Aorta (tissue), 5 donors: ENCODE data around the gene NOSTRIN. TPM values are rescaled to one million over a fixed set of nuclear protein-coding genes. Genes with fewer than 3 reads are reported as not detected.

Source experiments
- ATAC-seq: fragments of 200-7000 bp; cut with Tn5 transposase; one replicate; pipeline ENCODE4 v1.9.1; 2022; ENCODE audit warnings: moderate library complexity; ENCODE audit not compliant: low FRiP score
- DNase-seq, 2 donors: peaks; one replicate each; pipeline ENCODE4 v3.0.0-alpha.2; 2020
- H3K27ac ChIP-seq, 2 donors: one replicate each; pipeline ENCODE4 v1.5.1; 2013; ENCODE audit warnings: low read length in 2 of 2, mild to moderate bottlenecking in 2 of 2, moderate library complexity in 2 of 2, control low read depth in 1 of 2, inconsistent platforms in 1 of 2, low read depth in 1 of 2
- H3K27me3 ChIP-seq, 2 donors: one replicate each; pipeline ENCODE4 v1.6.1; 2013; ENCODE audit warnings: control low read depth in 1 of 2, low read length in 1 of 2, mild to moderate bottlenecking in 1 of 2, moderate library complexity in 1 of 2; ENCODE audit not compliant: insufficient read depth in 2 of 2, control insufficient read depth in 1 of 2
- H3K36me3 ChIP-seq, 2 donors: one replicate each; pipeline ENCODE4 v1.6.1; 2013; ENCODE audit warnings: control low read depth in 1 of 2, low read length in 1 of 2, mild to moderate bottlenecking in 1 of 2; ENCODE audit not compliant: insufficient read depth in 2 of 2, control insufficient read depth in 1 of 2
- H3K4me1 ChIP-seq, 2 donors: one replicate each; pipeline ENCODE4 v1.6.1; 2013; ENCODE audit warnings: low read length in 2 of 2, control low read depth in 1 of 2, mild to moderate bottlenecking in 1 of 2, moderate library complexity in 1 of 2; ENCODE audit not compliant: insufficient read depth in 2 of 2, control insufficient read depth in 1 of 2
- H3K4me3 ChIP-seq, 2 donors: one replicate each; pipeline ENCODE4 v1.5.1; 2013; ENCODE audit warnings: low read length in 2 of 2, control low read depth in 1 of 2, mild to moderate bottlenecking in 1 of 2
- H3K9me3 ChIP-seq: one replicate; pipeline ENCODE4 v1.6.1; 2013; ENCODE audit warnings: mild to moderate bottlenecking, low read length; ENCODE audit not compliant: control insufficient read depth
- WGBS, 2 donors: extraction: QIAGEN DNeasy Blood & Tissue Kit; methylation state at CpG; one replicate each; pipeline ENCODE4 v1.1.7; 2013; 5-methylcytosine and 5-hydroxymethylcytosine counted together
- intact Hi-C, 2 donors: fragments of 100-400 bp; cut with DNase I; formaldehyde crosslinking; loops; one replicate each; pipeline versions ENCODE4 v1.14.2 to v1.15.0; 2022
- polyA plus RNA-seq, 2 donors: library from polyadenylated mRNA; stranded (reverse); fragments of 200-250 nt; gene quantifications; one replicate each; pipeline ENCODE4 v1.2.3, GENCODE V29; 2013
- total RNA-seq, 2 donors: library from RNA; stranded (reverse); fragmentation: NEBNext Ultra II Directional; extraction: Animal tissue kit (Norgen Biotek cat#: 25700); gene quantifications; one replicate each; pipeline ENCODE4 v1.2.1, GENCODE V29; 2021
- donor health status: healthy with polysubstance abuse.
- donor health status: Bipolar disorder and iron deficiency.
- donor health status: DM: no; HTN: no; CAD: no.
- donor health status: DM: no; HTN: no; CAD: no.
- donor health status: DM: yes; HTN: yes; CAD: no.

The NOSTRIN gene
- total and polyA plus RNA-seq, 4 donors: 0.10 to 46.4 (median 25.6) TPM

- no peak for DNase-seq
- H3K9me3 ChIP-seq: peaks cover 2% of the 10 kb centered on the region
- no peak for ATAC-seq
- no peaks in the 10 kb centered on the region for H3K27me3 ChIP-seq
- no peak overlapping the region for H3K27ac ChIP-seq
- intact Hi-C loops: no loop called here
- 89 to 95% methylated on average over 8 of the region's 8 CpGs for WGBS, 2 donors
- no peaks in the 10 kb centered on the region for H3K4me1 ChIP-seq
- H3K36me3 ChIP-seq: no peaks in the 10 kb centered on the region
- no peak overlapping the region for H3K4me3 ChIP-seq
Observed at GRCh38 chr2:168821577-168821976, 19.1 kb downstream of the NOSTRIN start.

GRCh38 chr2:168821992-168822391 lies 19.6 kb downstream of the NOSTRIN start:
- WGBS, 2 donors: 67 to 79% methylated on average over 1 of the region's 1 CpG
- Histone ChIP-seq H3K27me3 (no peaks in the 10 kb centered on the region), H3K4me3 (no peak overlapping the region), H3K36me3 (no peaks in the 10 kb centered on the region), H3K27ac (no peak overlapping the region), H3K9me3 (peaks cover 2% of the 10 kb centered on the region), H3K4me1 (no peaks in the 10 kb centered on the region)
- no peak for DNase-seq
- intact Hi-C loops: no loop called here
- no peak for ATAC-seq

DNA sequence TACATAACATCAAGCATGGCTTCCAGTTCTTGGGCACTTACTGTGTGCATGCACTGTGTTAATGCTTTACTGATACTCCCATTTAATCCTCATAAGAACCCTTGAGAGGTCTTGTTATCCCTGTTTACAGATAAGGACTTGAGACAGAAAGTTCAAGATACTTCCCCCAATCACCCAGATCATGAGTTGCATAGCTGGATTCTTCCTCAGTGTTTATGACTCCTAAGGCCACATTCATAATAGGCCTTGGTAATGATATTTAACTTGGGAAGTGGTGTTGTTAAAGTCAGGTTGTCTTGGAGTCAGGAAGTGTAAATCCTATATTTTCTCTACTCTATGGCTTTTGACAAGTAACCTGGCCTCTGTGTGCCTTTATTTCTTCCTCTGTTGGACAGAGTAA lies 22.7 kb downstream of the NOSTRIN start:
- DNase-seq: no peak
- no peaks in the 10 kb centered on the region for H3K4me1 ChIP-seq
- H3K27me3 ChIP-seq: no peaks in the 10 kb centered on the region
- ATAC-seq: no peak
- intact Hi-C loops: no loop called here
- no peaks in the 10 kb centered on the region for H3K36me3 ChIP-seq
- peaks cover 2% of the 10 kb centered on the region for H3K9me3 ChIP-seq
- no peak overlapping the region for H3K4me3 ChIP-seq
- no peak overlapping the region for H3K27ac ChIP-seq

DNA sequence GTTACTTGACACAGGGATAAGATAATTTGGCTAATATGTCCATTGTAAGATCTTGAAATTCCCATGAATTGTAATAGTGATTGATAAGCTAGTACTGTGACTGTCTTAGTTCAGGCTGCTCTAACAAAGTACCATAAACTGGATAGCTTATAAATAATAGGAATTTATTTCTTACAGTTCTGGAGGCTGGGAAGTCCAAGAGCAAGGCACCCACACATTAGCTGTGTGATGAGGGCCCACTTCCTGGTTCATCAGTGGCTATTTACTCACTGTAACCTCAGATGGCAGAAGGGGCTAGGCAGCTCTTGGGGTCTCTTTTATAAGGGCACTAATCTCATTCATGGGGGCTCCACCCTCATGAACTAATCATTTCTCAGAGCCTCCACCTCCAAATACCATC lies 28.5 kb downstream of the NOSTRIN start:
- ATAC-seq (no peak), DNase-seq (no peak)
- no peaks in the 10 kb centered on the region for H3K9me3 ChIP-seq
- H3K4me3 ChIP-seq: no peak overlapping the region
- H3K27ac ChIP-seq: no peak overlapping the region
- no peaks in the 10 kb centered on the region for H3K36me3 ChIP-seq
- H3K4me1 ChIP-seq: no peaks in the 10 kb centered on the region
- intact Hi-C loops: no loop called here
- H3K27me3 ChIP-seq: no peaks in the 10 kb centered on the region

- H3K27me3 ChIP-seq: no peaks in the 10 kb centered on the region
- no peak for DNase-seq
- H3K4me1 ChIP-seq: no peaks in the 10 kb centered on the region
- intact Hi-C loops: no loop called here
- H3K36me3 ChIP-seq: no peaks in the 10 kb centered on the region
- H3K4me3 ChIP-seq: no peak overlapping the region
- no peak for ATAC-seq
- no peak overlapping the region for H3K27ac ChIP-seq
- no peaks in the 10 kb centered on the region for H3K9me3 ChIP-seq
Observed at GRCh38 chr2:168831662-168832061, 29.2 kb downstream of the NOSTRIN start.

GRCh38 chr2:168835969-168836368 lies 33.5 kb downstream of the NOSTRIN start:
- Histone ChIP-seq H3K27me3 (no peaks in the 10 kb centered on the region), H3K9me3 (no peaks in the 10 kb centered on the region), H3K4me1 (no peaks in the 10 kb centered on the region), H3K36me3 (no peaks in the 10 kb centered on the region), H3K4me3 (no peak overlapping the region), H3K27ac (no peak overlapping the region)
- intact Hi-C loops: no loop called here
- no peak for ATAC-seq
- WGBS, 2 donors: 97 to 99% methylated on average over 2 of the region's 2 CpGs
- DNase-seq: no peak

- no peak for ATAC-seq
- no peaks in the 10 kb centered on the region for H3K4me1 ChIP-seq
- 56 to 59% methylated on average over 2 of the region's 2 CpGs for WGBS, 2 donors
- H3K27me3 ChIP-seq: no peaks in the 10 kb centered on the region
- H3K9me3 ChIP-seq: peaks cover 1% of the 10 kb centered on the region
- DNase-seq: no peak
- H3K4me3 ChIP-seq: no peak overlapping the region
- H3K36me3 ChIP-seq: no peaks in the 10 kb centered on the region
- H3K27ac ChIP-seq: no peak overlapping the region
- intact Hi-C loops: no loop called here
Observed at GRCh38 chr2:168841445-168841844, 39.0 kb downstream of the NOSTRIN start.

- no peak for ATAC-seq
Observed at GRCh38 chr2:168843253-168843652, 40.8 kb downstream of the NOSTRIN start.

DNA sequence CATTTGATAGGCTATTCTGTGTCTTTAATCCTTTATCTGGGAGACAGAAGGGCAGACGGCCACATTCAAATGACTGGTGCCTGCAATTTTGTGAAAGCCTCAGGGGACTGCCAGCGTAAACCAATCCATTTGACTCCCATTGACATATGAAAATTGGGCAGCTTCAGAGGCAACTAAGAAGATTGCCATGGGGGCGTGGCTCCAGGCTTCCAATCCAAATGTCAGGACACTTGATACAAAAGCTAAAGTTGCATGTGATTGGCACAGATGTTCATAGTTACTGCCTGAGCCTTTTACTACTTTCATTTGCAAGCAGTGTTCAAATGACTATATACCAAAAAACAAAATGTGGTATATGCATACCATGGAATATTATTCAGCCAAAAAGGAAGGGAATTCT lies 45.8 kb downstream of the NOSTRIN start:
- Histone ChIP-seq H3K9me3 (peaks cover 1% of the 10 kb centered on the region), H3K4me1 (no peaks in the 10 kb centered on the region), H3K36me3 (no peaks in the 10 kb centered on the region), H3K4me3 (no peak overlapping the region), H3K27ac (no peak overlapping the region), H3K27me3 (no peaks in the 10 kb centered on the region)
- ATAC-seq (no peak), DNase-seq (no peak)
- WGBS, 2 donors: 90% methylated on average over 3 of the region's 3 CpGs
- intact Hi-C loops: no loop called here

More at GRCh38 chr2:168843253-168843652, 40.8 kb downstream of the NOSTRIN start:
- no peak for DNase-seq
- WGBS, 2 donors: 89 to 95% methylated on average over 3 of the region's 3 CpGs
- Histone ChIP-seq H3K4me3 (no peak overlapping the region), H3K36me3 (no peaks in the 10 kb centered on the region), H3K27ac (no peak overlapping the region), H3K9me3 (peaks cover 1% of the 10 kb centered on the region), H3K27me3 (no peaks in the 10 kb centered on the region), H3K4me1 (no peaks in the 10 kb centered on the region)
- intact Hi-C loops: no loop called here
